ENCODE measurements around the gene BOC. TPM values are rescaled to one million over a fixed set of nuclear protein-coding genes. Genes with fewer than 3 reads are reported as not detected.

The BOC gene
- total and polyA plus RNA-seq, 2 of the 4 experiments (the other 2 are of a cell fraction), result 6.8 to 15.2 TPM

GRCh38 chr3:113232342-113232741 is 21.0 kb downstream of the BOC start:
- Histone ChIP-seq H2BK5ac (ENCODE audit: low read depth, low read length, poor library complexity, severe bottlenecking) (peak overlapping the region; percentile 92), H3K9ac (ENCODE audit: low read depth, low read length) (no peak overlapping the region), H3K9me3 (ENCODE audit: control insufficient read depth, insufficient read depth, low read length) (no peaks in the 10 kb centered on the region), H3K9me1 (ENCODE audit: insufficient read depth, low read length) (peaks cover 9% of the 10 kb centered on the region), H2BK15ac (ENCODE audit: low read depth, low read length) (no peak overlapping the region; the same call in 2 of the 3 replicates), H2AFZ (replicated peaks; ENCODE audit: low read length, poor library complexity) (no peak overlapping the region), H4K5ac (ENCODE audit: low read depth, low read length) (no peak overlapping the region), H2BK20ac (ENCODE audit: low read depth, low read length) (peak overlapping the region; percentile 45), H2BK120ac (ENCODE audit: low read depth, low read length) (peak overlapping the region; percentile 60; the same call in 1 of the 2 replicates), H4K8ac (ENCODE audit: low read depth in 2 of 2, low read length in 2 of 2) (no peak overlapping the region), H3K4me3 (ENCODE audit: insufficient read depth, low read depth, low read length) (no peak overlapping the region), H2AK9ac (replicated peaks; ENCODE audit: low read depth, low read length, poor library complexity) (no peak overlapping the region), H3K18ac (ENCODE audit: low read depth, low read length) (no peak overlapping the region), H3K4me1 (ENCODE audit: control insufficient read depth, insufficient read depth, low read length) (peaks cover 12% of the 10 kb centered on the region), H3K27me3 (ENCODE audit: control insufficient read depth, insufficient read depth, low read length) (no peaks in the 10 kb centered on the region), H3K4ac (ENCODE audit: low read depth, low read length) (peak overlapping the region; percentile 54), H3K23ac (ENCODE audit: low read depth, low read length) (no peak overlapping the region), H4K91ac (ENCODE audit: insufficient read depth, low read depth, low read length) (no peak overlapping the region), H4K20me1 (ENCODE audit: insufficient read depth, low read length) (no peaks in the 10 kb centered on the region), H3K27ac (ENCODE audit: insufficient read depth, low read length) (no peak overlapping the region), H3K36me3 (ENCODE audit: control insufficient read depth, insufficient read depth, low read length) (no peaks in the 10 kb centered on the region; the same call in 1 of the 2 replicates), H3K79me1 (ENCODE audit: low read depth in 1 of 2, low read length in 2 of 2) (no peaks in the 10 kb centered on the region), H3K14ac (replicated peaks; ENCODE audit: low read depth, low read length) (no peak overlapping the region; the same call in 1 of the 2 replicates), H3K4me2 (ENCODE audit: low read depth, low read length) (no peak overlapping the region), H3K56ac (ENCODE audit: extremely low read depth, insufficient read depth, low read length) (no peak overlapping the region), H2AK5ac (ENCODE audit: low read depth, low read length) (no peak overlapping the region)
- ATAC-seq (ENCODE audit: low read depth), result peak; percentile 24
- WGBS, 2 experiments (ENCODE audit: extremely low coverage in 2 of 2, insufficient read length in 1 of 2), result no CpG with 5 or more reads among the region's 2 CpGs
- DNase-seq, result peak; percentile 58
- TF ChIP-seq BHLHE40 (IDR thresholded peaks at IDR 0.05; ENCODE audit: low read depth, low read length) (peak; percentile 89), USF2 (IDR thresholded peaks at IDR 0.05; ENCODE audit: low read depth, low read length) (no peak)
- dilution Hi-C loops (cut with HindIII; ENCODE audit: low sequenced_read_pairs, unreplicated experiment) (no loop called here), in situ Hi-C loops (cut with MboI; ENCODE audit: low sequenced_read_pairs) (no loop called here), intact Hi-C loops (cut with micrococcal nuclease) (no loop called here)
- BruUV-seq (replicated peaks), result no TSS peak
- POLR2A ChIA-PET (ENCODE audit: unreplicated experiment), result no interaction called here
- CTCF ChIA-PET, result no interaction called here
